SJCRH30 (cell line): Measurements from ENCODE around the gene COL8A2. TPM values are rescaled to one million over a fixed set of nuclear protein-coding genes. Genes with fewer than 3 reads are reported as not detected.

Experiments
- DNase-seq, 2 experiments: peaks; one replicate each; pipeline ENCODE4 v3.0.0-alpha.2; 2015 to 2020
- H3K27ac ChIP-seq: fragments of 250-450 bp; sonication (Bioruptor Pico); 2 replicates; pipeline ENCODE4 v1.5.1; 2020; ENCODE audit warnings: mild to moderate bottlenecking, moderate library complexity
- H3K27me3 ChIP-seq: fragments of 250-450 bp; sonication (Bioruptor Pico); 2 replicates; pipeline ENCODE4 v1.5.1; 2020; ENCODE audit warnings: mild to moderate bottlenecking, moderate library complexity
- H3K36me3 ChIP-seq: fragments of 250-450 bp; sonication (Bioruptor Pico); 2 replicates; pipeline ENCODE4 v1.5.1; 2020; ENCODE audit warnings: mild to moderate bottlenecking, moderate library complexity
- H3K4me1 ChIP-seq: fragments of 250-450 bp; sonication (Bioruptor Pico); 2 replicates; pipeline ENCODE4 v1.5.1; 2020; ENCODE audit warnings: mild to moderate bottlenecking, moderate library complexity
- H3K4me3 ChIP-seq: fragments of 250-450 bp; sonication (Bioruptor Pico); 2 replicates; pipeline ENCODE4 v1.5.1; 2020; ENCODE audit warnings: mild to moderate bottlenecking, moderate library complexity
- H3K9me3 ChIP-seq: fragments of 250-450 bp; sonication (Bioruptor Pico); replicated peaks from 2 replicates; pipeline ENCODE4 v1.5.1; 2020; ENCODE audit warnings: mild to moderate bottlenecking, moderate library complexity
- total RNA-seq: library from RNA; depleted of rRNA; stranded (reverse); fragments of >200 nt; shearing (Covaris generic); gene quantifications from 2 replicates; pipeline ENCODE4 v1.2.3, GENCODE V29; 2014; rRNA removed

Gene COL8A2
- total RNA-seq: 0.45 and 0.51 TPM in 2 replicates

DNA sequence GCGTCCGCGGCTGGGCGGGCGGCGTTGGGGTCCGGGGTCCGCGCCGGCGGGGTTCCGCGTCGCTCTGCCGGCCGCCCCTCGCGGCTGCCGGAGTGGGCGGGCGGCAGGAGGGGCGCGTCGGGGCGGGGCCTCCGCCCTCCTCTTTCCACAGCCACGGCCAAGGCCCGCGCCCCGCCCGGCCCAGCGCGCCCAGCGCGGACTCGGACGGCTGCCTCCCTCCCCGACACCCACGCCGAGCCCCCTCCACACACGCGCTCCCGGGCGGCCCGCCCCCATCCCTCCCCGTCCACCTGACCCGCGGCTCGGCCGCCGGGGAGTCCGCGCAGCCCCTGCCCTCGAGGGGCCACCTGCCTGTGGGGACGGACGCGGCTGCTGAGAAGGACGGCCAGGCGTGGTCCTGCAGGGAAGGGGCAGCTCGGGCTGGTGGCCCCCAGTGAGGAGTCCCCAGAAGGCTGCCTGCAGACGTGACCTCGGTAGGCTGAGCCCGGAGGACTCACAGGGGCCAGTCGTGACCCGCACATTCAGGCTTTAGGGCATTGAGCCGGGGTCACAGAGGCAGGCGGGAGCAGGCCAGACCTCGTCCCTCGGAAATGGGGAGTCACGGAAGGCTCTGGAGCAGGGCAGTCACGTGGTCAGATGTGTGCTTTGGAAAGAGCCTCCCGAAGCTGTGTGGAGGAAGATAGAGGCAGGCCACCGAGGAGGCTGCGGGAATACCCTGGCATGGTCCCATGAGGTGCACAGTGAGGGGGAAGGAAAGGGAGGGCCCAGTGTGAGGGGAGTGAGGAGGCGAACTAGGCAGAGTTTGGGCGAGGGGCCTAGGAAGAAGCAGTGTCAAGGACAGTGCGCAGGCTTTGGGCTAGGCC is at the start of gene COL8A2:
COL8A2 (minus strand) TSS at position 94 of the 863 bp plus-strand sequence. CDS start 24,980 bp downstream, outside the sequence.
- peaks cover 37% of the 10 kb centered on the region for H3K4me1 ChIP-seq
- H3K4me3 ChIP-seq: no peak within 1 kb of the TSS
- no peaks in the 10 kb centered on the region for H3K36me3 ChIP-seq
- no peak within 1 kb of the TSS for H3K27ac ChIP-seq
- H3K27me3 ChIP-seq: peaks cover 3% of the 10 kb centered on the region; the same call in 1 of the 2 replicates
- DNase-seq: no peak
- no peaks in the 10 kb centered on the region for H3K9me3 ChIP-seq

DNA sequence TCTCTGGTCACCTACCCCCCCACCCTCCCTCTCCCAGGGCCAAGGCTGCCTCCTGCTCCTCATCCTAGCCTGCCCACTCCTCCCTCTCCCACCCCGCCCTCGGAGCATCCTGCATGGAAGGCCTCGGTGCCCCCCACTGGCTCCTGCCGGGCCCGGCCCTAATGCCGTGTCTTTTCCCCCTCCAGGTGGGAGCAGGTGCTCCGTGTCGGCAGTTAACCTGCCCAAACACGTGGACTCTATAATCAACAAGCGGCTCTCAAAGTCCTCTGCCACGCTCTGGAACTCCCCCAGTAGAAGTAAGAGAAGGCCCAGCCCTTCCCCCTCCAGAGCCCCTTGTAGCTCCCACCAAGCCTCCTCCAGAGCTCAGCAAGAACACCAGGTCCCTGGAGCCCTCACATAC is 49.7 kb upstream of the COL8A2 start:
- H3K4me1 ChIP-seq: peaks cover 8% of the 10 kb centered on the region; the same call in 1 of the 2 replicates
- H3K9me3 ChIP-seq: no peaks in the 10 kb centered on the region
- H3K36me3 ChIP-seq: peaks cover 87% of the 10 kb centered on the region
- no peaks in the 10 kb centered on the region for H3K27me3 ChIP-seq
- H3K4me3 ChIP-seq: no peak overlapping the region
- no peak for DNase-seq
- H3K27ac ChIP-seq: no peak overlapping the region

DNA sequence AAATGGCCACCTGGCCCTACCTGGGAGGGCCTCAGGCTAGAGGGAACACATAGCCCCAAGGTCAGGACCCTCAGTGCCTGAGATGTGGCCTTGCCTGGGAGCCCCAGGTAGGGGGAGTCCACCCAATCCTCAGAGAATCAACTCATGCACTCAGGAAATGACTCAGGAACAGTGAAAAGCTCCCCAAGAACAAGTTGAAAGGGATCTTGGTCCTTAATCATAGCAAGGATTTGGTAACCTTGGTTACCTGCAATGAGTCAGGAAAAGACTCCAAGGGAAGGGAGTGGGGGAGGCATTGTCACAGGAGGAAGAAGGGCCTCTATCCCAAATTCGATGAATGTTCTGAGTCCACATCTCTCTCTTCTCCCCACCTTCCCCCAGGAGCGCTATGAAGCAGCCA is 48.0 kb upstream of the COL8A2 start:
- peaks cover 82% of the 10 kb centered on the region for H3K36me3 ChIP-seq
- H3K27ac ChIP-seq: no peak overlapping the region
- H3K4me3 ChIP-seq: no peak overlapping the region

DNA sequence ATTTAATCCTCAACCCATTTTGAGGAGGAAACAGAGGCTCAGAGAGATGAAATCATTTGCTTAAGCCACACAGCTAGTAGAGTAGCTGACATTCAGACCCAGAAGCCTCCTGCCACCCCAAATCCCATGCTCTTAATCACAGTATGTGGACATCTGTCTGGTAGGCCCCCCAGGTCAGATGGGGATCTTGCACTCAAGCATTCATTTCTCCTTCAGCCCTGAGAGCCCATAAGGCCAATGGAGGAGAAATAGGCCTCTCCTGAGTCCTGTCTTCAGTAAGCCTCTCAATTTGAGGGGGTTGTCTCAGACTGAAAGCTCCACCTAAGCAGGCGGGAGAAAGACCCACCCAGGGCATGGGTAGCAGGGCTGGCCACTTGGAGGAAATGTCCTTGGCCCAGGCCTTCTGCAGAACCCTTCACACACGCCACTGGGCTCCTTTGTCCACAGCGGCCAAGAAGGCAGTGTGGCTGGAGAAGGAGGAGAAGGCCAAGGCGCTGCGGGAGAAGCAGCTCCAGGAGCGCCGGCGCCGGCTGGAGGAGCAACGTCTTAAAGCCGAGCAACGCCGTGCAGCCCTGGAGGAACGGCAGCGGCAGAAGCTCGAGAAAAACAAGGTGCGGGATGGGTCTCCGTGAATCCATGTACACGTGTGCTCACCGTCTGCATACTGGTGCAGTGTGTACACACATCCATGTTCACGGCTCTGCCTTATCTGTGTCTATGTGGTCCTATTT is 47.2 kb upstream of the COL8A2 start:
- Histone ChIP-seq H3K27me3 (no peaks in the 10 kb centered on the region), H3K4me3 (no peak overlapping the region), H3K9me3 (no peaks in the 10 kb centered on the region), H3K27ac (no peak overlapping the region), H3K36me3 (peaks cover 82% of the 10 kb centered on the region), H3K4me1 (peaks cover 8% of the 10 kb centered on the region; the same call in 1 of the 2 replicates)
- no peak for DNase-seq

More for the DNA sequence above, 48.0 kb upstream of the COL8A2 start:
- Histone ChIP-seq H3K9me3 (no peaks in the 10 kb centered on the region), H3K27me3 (no peaks in the 10 kb centered on the region), H3K4me1 (peaks cover 8% of the 10 kb centered on the region; the same call in 1 of the 2 replicates)
- DNase-seq: no peak

DNA sequence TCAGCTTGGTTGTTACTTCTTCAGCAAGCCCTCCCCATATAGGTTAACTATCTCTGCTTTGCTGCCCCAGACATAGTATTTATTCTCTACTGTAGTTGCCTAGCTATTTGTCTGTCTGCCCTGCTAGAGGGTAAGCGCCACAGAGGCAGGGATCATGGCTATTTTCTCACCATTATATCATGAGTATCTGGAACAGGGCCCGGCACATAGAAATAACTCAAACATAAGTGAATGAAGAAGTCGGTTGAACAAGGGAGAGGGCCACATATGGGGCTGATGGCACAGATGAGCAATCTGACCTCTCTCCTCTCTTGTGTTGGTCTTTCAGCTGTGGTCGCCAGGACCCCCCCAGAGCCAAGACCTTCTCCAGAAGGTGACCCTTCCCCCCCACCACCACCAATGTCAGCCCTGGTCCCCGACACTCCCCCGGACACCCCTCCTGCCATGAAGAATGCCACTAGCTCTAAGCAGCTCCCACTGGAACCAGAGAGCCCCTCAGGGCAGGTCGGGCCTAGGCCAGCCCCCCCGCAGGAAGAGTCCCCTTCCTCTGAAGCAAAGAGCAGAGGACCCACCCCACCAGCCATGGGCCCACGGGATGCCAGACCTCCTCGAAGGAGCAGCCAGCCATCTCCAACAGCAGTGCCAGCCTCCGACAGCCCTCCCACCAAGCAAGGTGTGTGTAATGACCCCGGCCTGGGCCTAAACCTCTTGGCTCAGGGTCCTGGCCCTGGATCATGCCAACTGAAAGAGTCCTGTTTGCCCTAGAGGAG is 45.8 kb upstream of the COL8A2 start:
- Histone ChIP-seq H3K9me3 (no peaks in the 10 kb centered on the region), H3K4me1 (peaks cover 8% of the 10 kb centered on the region; the same call in 1 of the 2 replicates), H3K4me3 (no peak overlapping the region), H3K27ac (no peak overlapping the region), H3K27me3 (no peaks in the 10 kb centered on the region), H3K36me3 (peaks cover 81% of the 10 kb centered on the region)
- no peak for DNase-seq

DNA sequence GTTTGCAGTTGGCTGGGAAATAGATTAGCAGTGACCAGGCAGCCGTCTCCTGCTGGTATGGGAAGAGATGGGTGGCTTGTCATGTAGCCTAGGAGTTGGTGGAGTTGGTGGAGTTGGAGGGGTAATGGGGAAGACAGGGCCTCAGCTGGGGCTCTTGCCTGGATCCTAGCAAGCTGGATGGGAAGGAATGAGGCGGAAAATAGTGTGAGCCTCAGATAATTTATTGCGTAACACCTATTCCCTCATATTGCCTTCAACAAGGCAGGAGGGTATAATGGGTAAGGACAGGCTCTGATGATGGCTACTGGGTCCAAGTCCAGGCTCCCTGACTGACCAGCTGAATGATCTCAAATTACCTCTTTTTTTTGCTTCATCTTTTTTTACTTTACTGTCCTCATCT is 43.5 kb upstream of the COL8A2 start:
- peaks cover 69% of the 10 kb centered on the region for H3K36me3 ChIP-seq

DNA sequence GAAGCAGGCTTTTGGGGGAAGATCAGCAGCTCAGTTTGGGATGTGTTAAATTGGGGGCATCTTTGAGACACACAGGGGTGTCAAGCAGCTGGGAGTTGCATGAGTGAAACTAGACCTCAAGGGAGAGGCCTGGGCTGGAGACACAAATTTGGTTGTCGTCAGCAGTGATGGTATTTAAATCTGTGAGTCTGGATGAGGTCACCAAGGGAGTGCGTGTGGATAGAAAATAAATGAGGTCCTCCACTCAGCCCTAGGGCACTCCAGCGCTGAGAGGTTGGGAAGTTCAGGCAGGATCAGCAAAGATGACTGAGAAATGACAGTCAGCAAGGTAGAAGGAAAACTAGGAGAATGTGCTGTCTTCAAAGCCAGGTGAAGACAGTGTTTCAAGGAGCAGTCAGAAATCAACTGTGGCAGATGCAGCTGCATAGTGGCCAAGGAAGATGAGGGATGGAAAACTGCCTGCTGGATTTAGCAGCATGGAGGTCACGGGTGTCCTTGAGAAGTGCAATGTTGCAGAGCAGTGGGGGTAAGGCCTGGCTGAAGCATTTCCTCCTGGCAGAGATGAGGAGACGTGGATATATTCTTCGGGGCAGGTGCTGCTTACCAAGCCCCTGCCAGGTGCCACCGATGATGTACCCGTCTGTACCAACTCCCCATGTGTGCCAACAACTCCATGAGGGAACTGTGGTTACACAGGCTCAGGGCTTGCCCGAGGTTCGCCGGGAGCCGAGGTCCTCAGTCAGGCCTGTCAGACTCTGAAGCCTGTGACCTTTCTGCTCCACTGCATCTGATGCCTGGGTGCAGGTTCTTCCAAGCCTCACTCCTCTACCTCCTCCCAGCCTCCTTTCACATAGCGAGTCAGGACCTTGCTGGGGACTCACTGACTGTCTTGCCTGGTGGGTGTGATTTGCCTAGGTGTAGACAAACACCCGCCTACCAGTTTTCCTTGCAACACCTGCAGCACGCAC is 42.2 kb upstream of the COL8A2 start:
- no peak overlapping the region for H3K27ac ChIP-seq
- H3K4me1 ChIP-seq: no peaks in the 10 kb centered on the region
- DNase-seq: no peak
- no peak overlapping the region for H3K4me3 ChIP-seq
- H3K36me3 ChIP-seq: peaks cover 64% of the 10 kb centered on the region
- no peaks in the 10 kb centered on the region for H3K9me3 ChIP-seq
- no peaks in the 10 kb centered on the region for H3K27me3 ChIP-seq

More for the DNA sequence above, 43.5 kb upstream of the COL8A2 start:
- Histone ChIP-seq H3K4me3 (no peak overlapping the region), H3K4me1 (no peaks in the 10 kb centered on the region; the same call in 1 of the 2 replicates), H3K27me3 (no peaks in the 10 kb centered on the region), H3K9me3 (no peaks in the 10 kb centered on the region), H3K27ac (no peak overlapping the region)
- DNase-seq: no peak

DNA sequence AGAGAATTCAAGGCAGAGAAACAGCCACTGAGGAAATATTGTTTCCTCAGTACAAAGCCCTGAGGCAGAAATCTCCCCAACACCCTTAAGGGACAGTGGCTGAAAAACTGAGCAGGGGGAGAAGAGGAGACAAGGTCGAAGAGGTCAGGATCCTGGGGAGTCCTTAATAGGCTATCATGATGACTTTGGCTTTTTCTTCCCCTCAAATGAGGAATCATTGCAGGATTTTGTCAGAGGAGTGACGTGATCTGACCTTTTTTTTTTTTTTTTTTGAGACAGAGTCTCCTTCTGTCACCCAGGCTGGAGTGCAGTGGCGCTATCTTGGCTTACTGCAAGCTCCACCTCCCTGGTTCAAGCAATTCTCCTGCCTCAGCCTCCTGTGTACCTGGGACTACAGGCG is 41.1 kb upstream of the COL8A2 start:
- Histone ChIP-seq H3K4me1 (peaks cover 3% of the 10 kb centered on the region; the same call in 1 of the 2 replicates), H3K36me3 (peaks cover 53% of the 10 kb centered on the region)

DNA sequence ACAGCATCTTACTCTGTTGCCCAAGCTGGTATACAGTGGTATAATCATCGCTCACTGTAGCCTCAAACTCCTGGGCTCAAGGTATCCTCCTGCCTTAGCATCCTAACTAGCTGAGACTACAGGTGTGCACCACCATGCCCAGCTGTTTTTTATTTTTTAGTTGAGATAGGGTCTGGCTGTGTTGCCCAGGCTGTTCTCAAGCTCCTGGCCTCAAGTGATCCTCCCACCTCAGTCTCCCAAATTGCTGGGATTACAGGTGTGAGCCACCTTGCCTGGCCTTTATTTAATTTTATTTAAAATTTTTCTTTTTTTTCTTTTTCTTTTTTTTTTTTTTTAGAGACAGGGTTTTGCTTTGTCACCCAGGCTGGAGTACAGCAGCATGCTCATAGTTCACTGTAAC is 40.1 kb upstream of the COL8A2 start:
- Histone ChIP-seq H3K4me1 (peaks cover 7% of the 10 kb centered on the region; the same call in 1 of the 2 replicates), H3K27me3 (no peaks in the 10 kb centered on the region), H3K4me3 (no peak overlapping the region), H3K9me3 (no peaks in the 10 kb centered on the region), H3K27ac (no peak overlapping the region), H3K36me3 (peaks cover 43% of the 10 kb centered on the region)
- no peak for DNase-seq

More for the DNA sequence above, 41.1 kb upstream of the COL8A2 start:
- Histone ChIP-seq H3K27ac (no peak overlapping the region), H3K9me3 (no peaks in the 10 kb centered on the region), H3K27me3 (no peaks in the 10 kb centered on the region), H3K4me3 (no peak overlapping the region)
- DNase-seq: no peak

DNA sequence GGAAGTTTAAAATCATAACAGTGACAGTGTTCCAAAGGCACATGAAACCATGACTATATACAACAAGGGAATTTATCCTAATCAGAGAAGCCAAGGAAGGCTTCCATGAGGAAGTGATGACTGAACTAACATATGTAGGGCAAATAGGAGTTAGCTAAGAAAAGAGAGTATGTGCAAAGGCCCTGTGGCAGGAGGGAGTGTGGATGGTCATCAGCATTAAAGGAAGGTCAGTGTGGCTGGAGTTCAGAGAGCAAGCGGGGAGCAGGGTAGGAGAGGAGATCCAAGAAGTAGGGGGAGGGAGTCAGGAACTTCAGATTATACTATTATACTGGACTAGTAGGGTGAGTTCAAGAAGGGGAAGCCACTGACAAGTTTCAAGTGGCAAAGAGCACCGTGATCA is 39.3 kb upstream of the COL8A2 start:
- Histone ChIP-seq H3K36me3 (peaks cover 37% of the 10 kb centered on the region), H3K9me3 (no peaks in the 10 kb centered on the region), H3K4me3 (no peak overlapping the region), H3K27ac (no peak overlapping the region), H3K4me1 (peaks cover 7% of the 10 kb centered on the region; the same call in 1 of the 2 replicates), H3K27me3 (no peaks in the 10 kb centered on the region)
- DNase-seq: no peak

DNA sequence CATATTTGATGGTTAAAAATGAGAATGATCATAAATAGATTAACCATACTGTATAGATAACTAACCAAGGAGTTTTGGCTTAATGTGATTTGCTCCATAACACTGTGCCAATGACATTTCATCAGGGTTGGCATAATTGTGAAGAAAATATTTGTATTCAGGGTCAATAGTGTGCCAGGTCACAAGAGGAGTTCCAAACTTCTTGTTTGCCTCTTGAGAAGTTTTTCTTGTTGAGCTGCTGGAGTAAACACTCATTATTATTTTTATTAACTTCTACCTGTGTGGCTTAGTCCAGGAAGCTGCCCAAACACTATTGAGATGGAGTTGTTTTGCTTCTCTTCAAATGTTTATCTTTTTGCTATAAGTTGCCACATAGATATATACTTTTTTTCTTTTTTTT is 38.4 kb upstream of the COL8A2 start:
- peaks cover 37% of the 10 kb centered on the region for H3K36me3 ChIP-seq
- no peaks in the 10 kb centered on the region for H3K9me3 ChIP-seq
- peaks cover 10% of the 10 kb centered on the region; the same call in 1 of the 2 replicates for H3K4me1 ChIP-seq
- no peak for DNase-seq
- H3K4me3 ChIP-seq: no peak overlapping the region
- H3K27me3 ChIP-seq: no peaks in the 10 kb centered on the region
- no peak overlapping the region for H3K27ac ChIP-seq

DNA sequence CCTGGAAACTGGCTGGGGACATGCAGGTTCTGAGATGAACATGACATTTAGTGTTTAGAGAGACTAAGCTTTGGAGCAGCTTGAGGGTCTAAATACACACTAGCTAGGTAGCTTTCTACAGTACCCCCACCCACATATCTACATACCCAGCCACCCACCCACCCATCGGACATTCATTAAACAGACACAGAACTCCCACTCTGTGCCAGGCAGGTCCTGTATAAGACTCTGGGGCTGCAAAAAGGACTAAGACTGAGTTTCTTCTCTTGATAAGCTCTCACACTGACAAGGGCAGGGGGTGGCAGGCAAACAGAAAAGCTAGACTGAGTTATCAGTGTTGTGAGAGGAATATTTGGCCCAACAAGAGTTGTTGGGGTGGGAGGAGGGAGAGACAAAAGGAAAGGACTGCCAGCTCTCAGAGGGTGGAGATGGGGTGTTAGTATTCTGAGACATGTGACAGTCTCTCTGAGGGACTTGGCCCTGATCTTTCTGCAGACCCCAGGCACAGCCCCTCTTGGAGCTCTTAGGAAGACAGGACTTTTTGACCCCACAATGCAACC is 37.7 kb upstream of the COL8A2 start:
- peaks cover 12% of the 10 kb centered on the region; the same call in 1 of the 2 replicates for H3K4me1 ChIP-seq
- DNase-seq: no peak
- H3K27me3 ChIP-seq: no peaks in the 10 kb centered on the region
- H3K9me3 ChIP-seq: no peaks in the 10 kb centered on the region
- no peak overlapping the region for H3K27ac ChIP-seq
- H3K36me3 ChIP-seq: peaks cover 33% of the 10 kb centered on the region
- H3K4me3 ChIP-seq: no peak overlapping the region
